Progenitor cell of endocrine pancreas (in vitro differentiated cells): Measurements from ENCODE around the gene SCNM1. TPM values are rescaled to one million over a fixed set of nuclear protein-coding genes. Genes with fewer than 3 reads are reported as not detected.
"Not testable (repeated sequence)": the region's sequence is repeated elsewhere in the genome, so short reads cannot be mapped to it uniquely, and the experiment has no call there.

Source experiments
- DNase-seq: peaks from one replicate; pipeline ENCODE4 v3.0.0; 2021; ENCODE audit warnings: low spot score; ENCODE audit not compliant: unreplicated experiment
- H3K27ac Mint-ChIP-seq: 2 replicates; pipeline ENCODE4 v1.8.0; 2021; ENCODE audit warnings: mild to moderate bottlenecking, moderate library complexity, mixed read lengths
- H3K27me3 Mint-ChIP-seq: 2 replicates; pipeline ENCODE4 v1.8.0; 2021; ENCODE audit warnings: mixed read lengths
- H3K36me3 Mint-ChIP-seq: 2 replicates; pipeline ENCODE4 v1.8.0; 2022; ENCODE audit warnings: mixed read lengths; ENCODE audit not compliant: insufficient read depth
- H3K4me1 Mint-ChIP-seq: 2 replicates; pipeline ENCODE4 v1.8.0; 2021; ENCODE audit warnings: low read depth, mixed read lengths
- H3K4me3 Mint-ChIP-seq: 2 replicates; pipeline ENCODE4 v1.8.0; 2021; ENCODE audit warnings: low read depth, mild to moderate bottlenecking, moderate library complexity, mixed read lengths
- H3K9me3 Mint-ChIP-seq: 2 replicates; pipeline ENCODE4 v1.8.0; 2021; ENCODE audit warnings: low read depth, mixed read lengths
- total RNA-seq: library from RNA; stranded (reverse); gene quantifications from 2 replicates; pipeline ENCODE4 v1.2.1, GENCODE V29; 2021
- TF ChIP-seq, protein P1 (sequence below): fragments of 200-600 bp; sonication (generic); IDR thresholded peaks from one replicate; pipeline ENCODE4 v1.5.0; 2021; ENCODE audit warnings: antibody characterized with exemption, mild to moderate bottlenecking; ENCODE audit not compliant: unreplicated experiment

The SCNM1 gene
- total RNA-seq, 1 donor from 2014 or later = 52.0 TPM

DNA sequence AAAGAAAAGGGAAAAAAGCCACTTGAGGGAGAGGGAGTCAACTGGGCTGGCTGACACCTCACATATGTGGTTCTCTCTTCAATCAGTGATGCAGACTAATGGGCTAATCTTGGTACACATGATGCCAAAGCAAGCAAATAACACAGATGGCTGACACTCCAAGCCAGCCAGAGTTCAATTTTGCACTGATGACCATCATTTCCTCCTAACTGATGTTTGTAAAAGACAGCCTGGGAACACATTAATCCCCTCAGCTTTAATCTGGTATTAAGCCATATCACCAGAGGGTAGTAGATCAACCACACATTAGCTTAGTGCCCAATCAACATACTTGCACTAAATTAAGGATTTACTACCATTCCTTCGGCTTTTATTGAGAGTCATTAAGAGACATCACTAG, 21.3 kb downstream of the SCNM1 start:
- no peak overlapping the region for H3K27ac Mint-ChIP-seq
- peaks cover 17% of the 10 kb centered on the region for H3K4me1 Mint-ChIP-seq
- DNase-seq = no peak
- TF ChIP-seq, protein P1, sequence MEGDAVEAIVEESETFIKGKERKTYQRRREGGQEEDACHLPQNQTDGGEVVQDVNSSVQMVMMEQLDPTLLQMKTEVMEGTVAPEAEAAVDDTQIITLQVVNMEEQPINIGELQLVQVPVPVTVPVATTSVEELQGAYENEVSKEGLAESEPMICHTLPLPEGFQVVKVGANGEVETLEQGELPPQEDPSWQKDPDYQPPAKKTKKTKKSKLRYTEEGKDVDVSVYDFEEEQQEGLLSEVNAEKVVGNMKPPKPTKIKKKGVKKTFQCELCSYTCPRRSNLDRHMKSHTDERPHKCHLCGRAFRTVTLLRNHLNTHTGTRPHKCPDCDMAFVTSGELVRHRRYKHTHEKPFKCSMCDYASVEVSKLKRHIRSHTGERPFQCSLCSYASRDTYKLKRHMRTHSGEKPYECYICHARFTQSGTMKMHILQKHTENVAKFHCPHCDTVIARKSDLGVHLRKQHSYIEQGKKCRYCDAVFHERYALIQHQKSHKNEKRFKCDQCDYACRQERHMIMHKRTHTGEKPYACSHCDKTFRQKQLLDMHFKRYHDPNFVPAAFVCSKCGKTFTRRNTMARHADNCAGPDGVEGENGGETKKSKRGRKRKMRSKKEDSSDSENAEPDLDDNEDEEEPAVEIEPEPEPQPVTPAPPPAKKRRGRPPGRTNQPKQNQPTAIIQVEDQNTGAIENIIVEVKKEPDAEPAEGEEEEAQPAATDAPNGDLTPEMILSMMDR = no peak
- H3K36me3 Mint-ChIP-seq = peaks cover 19% of the 10 kb centered on the region
- no peaks in the 10 kb centered on the region for H3K9me3 Mint-ChIP-seq
- H3K4me3 Mint-ChIP-seq = no peak overlapping the region
- no peaks in the 10 kb centered on the region for H3K27me3 Mint-ChIP-seq

DNA sequence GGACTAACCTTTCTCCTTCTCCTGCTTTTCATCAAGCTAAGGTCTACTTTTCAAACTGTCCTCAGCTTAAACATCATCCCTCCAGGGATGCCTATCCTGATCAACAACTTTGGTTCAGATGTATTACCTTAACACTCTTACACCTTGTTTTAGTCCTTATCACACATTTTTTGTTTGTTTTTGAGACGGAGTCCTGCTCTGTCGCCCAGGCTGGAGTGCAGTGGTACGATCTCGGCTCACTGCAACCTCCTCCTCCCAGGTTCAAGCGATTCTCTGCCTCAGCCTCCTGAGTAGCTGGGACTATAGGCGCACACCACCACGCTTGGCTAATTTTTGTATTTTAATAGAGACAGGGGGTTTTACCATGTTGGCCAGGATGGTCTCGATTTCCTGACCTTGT, 22.7 kb downstream of the SCNM1 start:
- H3K27ac Mint-ChIP-seq = peak overlapping the region; percentile 100
- H3K4me1 Mint-ChIP-seq = peaks cover 17% of the 10 kb centered on the region
- not testable (repeated sequence) for H3K9me3 Mint-ChIP-seq, DNase-seq, H3K27me3 Mint-ChIP-seq
- peak overlapping the region; percentile 100 for H3K4me3 Mint-ChIP-seq
- peaks cover 11% of the 10 kb centered on the region for H3K36me3 Mint-ChIP-seq

DNA sequence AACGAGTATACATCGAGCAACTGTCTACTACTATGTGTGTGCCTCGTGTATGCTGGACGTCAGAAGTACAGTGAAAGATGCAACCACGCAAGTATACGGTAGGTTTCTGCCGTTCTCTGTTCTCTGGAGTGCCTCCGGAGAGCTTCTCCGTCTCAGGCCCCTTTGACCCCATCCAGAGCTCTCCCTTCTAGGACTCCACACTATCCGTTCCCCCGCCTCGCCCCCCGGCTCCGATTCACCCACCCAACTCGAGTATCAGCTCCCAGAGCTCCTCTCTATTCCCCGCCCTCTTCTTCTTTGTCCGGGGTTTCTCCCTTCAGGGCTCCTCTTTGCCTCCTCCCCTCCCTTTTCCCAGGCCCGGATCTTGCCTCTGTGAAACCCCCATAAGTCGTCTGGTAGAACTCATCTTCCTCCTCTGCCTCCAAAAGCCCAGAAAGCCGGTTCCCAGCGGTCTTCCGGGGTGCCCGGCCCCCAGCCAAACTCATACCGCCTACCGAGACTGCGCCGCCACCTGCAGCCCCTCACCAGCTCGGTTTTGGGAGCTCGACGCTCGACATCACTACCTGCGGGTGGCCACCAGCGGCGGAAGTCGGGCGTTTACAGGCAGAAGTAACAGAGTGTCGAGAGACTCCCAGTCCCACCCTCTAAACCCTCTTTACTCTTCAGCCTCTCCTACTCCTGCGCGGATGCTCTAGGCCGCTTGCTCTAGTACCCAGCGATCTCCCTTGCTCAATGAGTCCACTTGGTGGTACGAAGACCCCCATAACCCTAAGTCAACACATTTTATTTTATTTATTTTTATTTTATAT, 23.9 kb downstream of the SCNM1 start, which contains the start of gene VPS72:
VPS72 (minus strand) TSS at position 561 of the 809 bp plus-strand sequence; CDS start at position 485, 76 bp downstream.
- Mint-ChIP-seq H3K4me3 (peak within 1 kb of the TSS; percentile 100), H3K36me3 (peaks cover 5% of the 10 kb centered on the region), H3K27me3 (peaks cover 3% of the 10 kb centered on the region), H3K4me1 (peaks cover 17% of the 10 kb centered on the region), H3K27ac (peak within 1 kb of the TSS; percentile 100), H3K9me3 (no peaks in the 10 kb centered on the region)
- TF ChIP-seq, protein P1 = no peak
- peak; percentile 60 for DNase-seq

DNA sequence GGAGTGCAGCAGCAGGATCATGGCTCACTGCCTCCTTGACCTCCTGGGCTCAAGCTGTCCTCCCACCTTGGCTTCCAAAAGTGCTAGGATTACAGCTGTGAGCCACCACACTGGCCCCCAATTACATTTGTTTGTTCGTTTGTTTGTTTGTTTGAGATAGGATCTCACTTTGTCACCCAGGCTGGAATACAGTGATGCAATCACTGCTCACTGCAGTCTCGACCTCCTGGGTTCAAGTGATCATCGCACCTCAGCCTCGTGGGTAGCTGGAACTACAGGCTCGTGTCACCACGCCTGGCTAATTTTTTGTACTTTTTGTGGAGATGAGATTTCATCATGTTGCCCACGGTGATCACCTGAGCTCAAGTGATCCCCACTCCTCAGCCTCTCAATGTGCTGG, 26.1 kb downstream of the SCNM1 start:
- peaks cover 18% of the 10 kb centered on the region for H3K4me1 Mint-ChIP-seq
- no peaks in the 10 kb centered on the region for H3K9me3 Mint-ChIP-seq
- TF ChIP-seq, protein P1 = no peak
- no peaks in the 10 kb centered on the region for H3K36me3 Mint-ChIP-seq
- peaks cover 3% of the 10 kb centered on the region for H3K27me3 Mint-ChIP-seq
- H3K4me3 Mint-ChIP-seq = no peak overlapping the region
- DNase-seq = no peak
- H3K27ac Mint-ChIP-seq = no peak overlapping the region

DNA sequence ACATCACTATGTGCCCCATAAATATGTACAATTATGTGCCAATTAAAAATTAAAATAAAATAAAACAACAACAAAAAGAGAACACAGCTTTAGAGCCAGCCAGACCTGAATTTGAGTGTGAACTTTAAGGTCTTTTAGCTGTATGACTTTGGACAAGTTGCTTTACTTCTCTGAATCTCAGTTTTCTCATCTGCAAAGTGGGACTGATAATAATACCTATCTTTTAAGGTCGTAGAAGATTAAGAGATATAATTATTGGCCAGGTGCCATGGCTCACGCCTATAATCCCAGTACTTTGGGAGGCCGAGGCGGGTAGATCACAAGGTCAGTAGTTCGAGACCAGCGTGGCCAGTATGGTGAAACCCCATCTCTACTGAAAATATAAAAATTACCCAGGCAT, 27.4 kb downstream of the SCNM1 start:
- Mint-ChIP-seq H3K27me3 (peaks cover 3% of the 10 kb centered on the region), H3K4me3 (no peak overlapping the region), H3K36me3 (no peaks in the 10 kb centered on the region), H3K27ac (no peak overlapping the region), H3K4me1 (peaks cover 22% of the 10 kb centered on the region), H3K9me3 (no peaks in the 10 kb centered on the region)
- TF ChIP-seq, protein P1 = no peak
- DNase-seq = no peak

DNA sequence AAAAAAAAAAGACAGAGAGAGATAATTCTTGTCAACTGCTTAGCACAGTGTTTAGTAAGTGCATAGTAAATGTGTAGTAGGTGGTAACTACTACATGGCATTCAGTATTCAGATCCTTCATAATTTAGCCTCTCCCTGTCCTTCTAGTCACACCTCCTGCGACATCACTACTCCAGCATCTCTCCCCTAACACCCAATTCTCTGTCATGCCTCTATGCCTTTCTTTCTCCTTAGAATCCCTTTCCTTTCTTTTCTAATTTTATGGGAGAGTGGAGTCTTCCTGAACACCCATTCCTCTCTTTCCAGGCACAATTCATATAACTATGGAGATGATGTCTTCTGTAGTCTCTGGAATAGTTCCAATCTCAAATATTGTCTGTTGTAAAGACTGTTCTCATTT, 27.9 kb downstream of the SCNM1 start:
- TF ChIP-seq, protein P1 = no peak
- Mint-ChIP-seq H3K27me3 (peaks cover 3% of the 10 kb centered on the region), H3K9me3 (no peaks in the 10 kb centered on the region), H3K36me3 (no peaks in the 10 kb centered on the region), H3K4me1 (peaks cover 20% of the 10 kb centered on the region), H3K4me3 (no peak overlapping the region), H3K27ac (no peak overlapping the region)
- DNase-seq = no peak

DNA sequence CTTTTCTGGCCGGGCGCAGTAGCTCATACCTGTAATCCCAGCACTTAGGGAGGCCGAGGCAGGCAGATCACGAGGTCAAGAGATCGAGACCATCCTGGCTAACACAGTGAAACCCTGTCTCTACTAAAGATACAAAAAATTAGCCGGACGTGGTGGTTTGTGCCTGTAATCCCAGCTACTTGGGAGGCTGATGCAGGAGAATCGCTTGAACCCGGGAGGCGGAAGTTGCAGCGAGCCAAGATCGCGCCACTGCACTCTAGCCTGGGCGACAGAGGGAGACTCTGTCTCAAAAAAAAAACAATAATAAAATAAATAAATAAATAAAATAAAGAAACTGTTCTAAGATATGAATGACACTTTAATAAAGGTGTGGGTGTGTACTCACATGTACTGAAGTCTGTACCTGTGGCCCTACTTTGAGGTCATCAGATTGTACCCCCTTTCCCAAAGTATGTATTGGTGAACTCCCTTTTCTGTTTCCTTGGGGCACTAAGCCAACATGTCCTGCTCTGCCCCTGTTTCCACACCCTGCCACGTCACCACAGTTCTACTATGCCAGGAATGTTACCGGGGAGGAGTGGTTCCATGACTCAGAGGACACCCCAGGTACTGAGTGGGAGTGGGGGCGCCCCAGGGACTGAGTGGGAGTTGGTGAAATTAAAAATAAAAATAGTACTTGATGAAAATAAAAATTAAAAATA, 29.1 kb downstream of the SCNM1 start:
- not testable (repeated sequence) for H3K27me3 Mint-ChIP-seq, H3K9me3 Mint-ChIP-seq, H3K27ac Mint-ChIP-seq, H3K4me3 Mint-ChIP-seq, H3K36me3 Mint-ChIP-seq, DNase-seq
- peaks cover 24% of the 10 kb centered on the region for H3K4me1 Mint-ChIP-seq
